WERI-Rb-1 (cell line): Measurements from ENCODE around the gene C16orf54.
A peak's percentile ranks its signal among the peaks of the same experiment; 100 is the strongest.
"Not testable (repeated sequence)": the region's sequence is repeated elsewhere in the genome, so short reads cannot be mapped to it uniquely, and the experiment has no call there.

Experiments
- DNase-seq: peaks from one replicate; pipeline ENCODE4 v3.0.0-alpha.2; 2020
- H3K27ac ChIP-seq: fragments of 250-450 bp; sonication (Bioruptor Pico); 2 replicates; pipeline ENCODE4 v1.5.1; 2020; ENCODE audit warnings: mild to moderate bottlenecking, moderate library complexity
- H3K27me3 ChIP-seq: fragments of 250-450 bp; sonication (Bioruptor Pico); 2 replicates; pipeline ENCODE4 v1.5.1; 2021; ENCODE audit warnings: mild to moderate bottlenecking, low read depth, moderate library complexity; ENCODE audit not compliant: insufficient read depth, severe bottlenecking
- H3K36me3 ChIP-seq: fragments of 250-450 bp; sonication (Bioruptor Pico); 2 replicates; pipeline ENCODE4 v1.5.1; 2020; ENCODE audit warnings: mild to moderate bottlenecking, moderate library complexity
- H3K4me3 ChIP-seq: 2 replicates; pipeline ENCODE4 v1.5.1; 2011; ENCODE audit warnings: low read depth, mild to moderate bottlenecking, control low read depth, low read length
- H3K9me3 ChIP-seq: fragments of 250-450 bp; sonication (Bioruptor Pico); 2 replicates; pipeline ENCODE4 v1.5.1; 2021; ENCODE audit warnings: mild to moderate bottlenecking, moderate library complexity; ENCODE audit not compliant: severe bottlenecking
- TF ChIP-seq, protein P1 (sequence below): IDR thresholded peaks from 2 replicates; pipeline ENCODE4 v1.5.1; 2011; ENCODE audit warnings: low read depth, mild to moderate bottlenecking, control low read depth, inconsistent platforms, low read length

Gene C16orf54

DNA sequence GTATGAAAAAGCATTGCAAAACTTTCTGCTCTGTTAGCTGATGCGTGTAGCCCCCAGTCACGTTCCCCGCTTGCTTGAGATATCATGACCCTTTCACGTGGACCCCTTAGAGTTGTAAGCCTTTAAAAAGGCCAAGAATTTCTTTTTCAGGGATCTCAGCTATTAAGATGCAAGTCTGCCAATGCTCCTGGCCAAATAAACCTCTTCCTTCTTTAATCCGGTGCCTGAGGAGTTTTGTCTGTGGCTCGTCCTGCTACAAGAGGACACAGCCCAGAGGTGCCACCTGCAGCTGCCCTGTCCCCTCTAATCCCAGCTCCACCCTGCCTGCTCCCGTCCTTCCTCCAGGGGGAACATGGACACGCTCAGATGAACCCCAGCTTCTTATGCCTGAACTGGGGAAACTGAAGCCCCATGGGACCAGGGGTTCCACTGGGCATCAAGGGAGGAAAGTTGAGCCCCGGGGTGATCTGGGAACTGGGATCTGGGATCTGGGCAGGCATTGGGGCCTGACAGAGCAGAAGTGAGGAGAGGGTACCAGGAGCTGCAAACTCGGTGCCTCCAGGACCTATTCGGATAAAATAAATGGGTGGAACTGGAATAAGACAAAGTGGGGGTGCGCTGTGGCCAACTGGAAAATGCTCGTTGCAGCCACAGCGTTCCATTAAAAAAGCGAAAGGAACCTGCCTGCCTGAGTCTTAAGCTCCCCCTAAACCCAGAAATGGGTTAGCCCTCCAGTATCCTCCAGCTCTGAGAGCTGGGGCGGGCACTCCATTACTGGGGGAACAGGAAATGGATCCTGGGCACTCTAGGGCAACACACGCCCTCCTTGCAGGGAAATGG lies 47.1 kb downstream of the C16orf54 start:
- peak; percentile 30 for DNase-seq

DNA sequence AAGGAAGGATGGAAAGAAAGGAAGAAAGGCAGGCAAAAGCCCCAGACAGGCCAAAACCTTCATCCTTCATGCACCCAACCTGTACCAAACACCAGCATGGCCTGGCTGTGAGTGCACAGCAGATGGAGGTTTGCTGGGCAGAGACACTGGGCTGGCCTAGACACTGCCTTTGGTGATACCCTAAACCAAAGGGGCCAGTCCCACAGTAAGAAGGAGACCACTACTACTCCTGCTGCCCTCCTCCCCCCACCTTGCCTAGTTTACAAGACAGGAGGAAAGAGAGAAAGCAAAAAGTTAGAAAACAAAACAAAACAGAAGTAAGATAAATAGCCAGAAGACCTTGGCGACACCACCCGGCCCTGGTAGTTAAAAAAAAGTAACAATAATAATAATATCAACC lies 47.7 kb downstream of the C16orf54 start:
- no peak for DNase-seq
- Histone ChIP-seq H3K9me3 (peaks cover 6% of the 10 kb centered on the region), H3K27ac (no peak overlapping the region), H3K36me3 (peaks cover 18% of the 10 kb centered on the region), H3K4me3 (no peak overlapping the region), H3K27me3 (no peaks in the 10 kb centered on the region)
- TF ChIP-seq, protein P1, sequence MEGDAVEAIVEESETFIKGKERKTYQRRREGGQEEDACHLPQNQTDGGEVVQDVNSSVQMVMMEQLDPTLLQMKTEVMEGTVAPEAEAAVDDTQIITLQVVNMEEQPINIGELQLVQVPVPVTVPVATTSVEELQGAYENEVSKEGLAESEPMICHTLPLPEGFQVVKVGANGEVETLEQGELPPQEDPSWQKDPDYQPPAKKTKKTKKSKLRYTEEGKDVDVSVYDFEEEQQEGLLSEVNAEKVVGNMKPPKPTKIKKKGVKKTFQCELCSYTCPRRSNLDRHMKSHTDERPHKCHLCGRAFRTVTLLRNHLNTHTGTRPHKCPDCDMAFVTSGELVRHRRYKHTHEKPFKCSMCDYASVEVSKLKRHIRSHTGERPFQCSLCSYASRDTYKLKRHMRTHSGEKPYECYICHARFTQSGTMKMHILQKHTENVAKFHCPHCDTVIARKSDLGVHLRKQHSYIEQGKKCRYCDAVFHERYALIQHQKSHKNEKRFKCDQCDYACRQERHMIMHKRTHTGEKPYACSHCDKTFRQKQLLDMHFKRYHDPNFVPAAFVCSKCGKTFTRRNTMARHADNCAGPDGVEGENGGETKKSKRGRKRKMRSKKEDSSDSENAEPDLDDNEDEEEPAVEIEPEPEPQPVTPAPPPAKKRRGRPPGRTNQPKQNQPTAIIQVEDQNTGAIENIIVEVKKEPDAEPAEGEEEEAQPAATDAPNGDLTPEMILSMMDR: no peak

More for the DNA sequence above, 47.1 kb downstream of the C16orf54 start:
- Histone ChIP-seq H3K36me3 (peaks cover 18% of the 10 kb centered on the region), H3K9me3 (peaks cover 6% of the 10 kb centered on the region), H3K27me3 (no peaks in the 10 kb centered on the region), H3K27ac (peak overlapping the region; percentile 57), H3K4me3 (no peak overlapping the region)
- TF ChIP-seq, protein P1: no peak

DNA sequence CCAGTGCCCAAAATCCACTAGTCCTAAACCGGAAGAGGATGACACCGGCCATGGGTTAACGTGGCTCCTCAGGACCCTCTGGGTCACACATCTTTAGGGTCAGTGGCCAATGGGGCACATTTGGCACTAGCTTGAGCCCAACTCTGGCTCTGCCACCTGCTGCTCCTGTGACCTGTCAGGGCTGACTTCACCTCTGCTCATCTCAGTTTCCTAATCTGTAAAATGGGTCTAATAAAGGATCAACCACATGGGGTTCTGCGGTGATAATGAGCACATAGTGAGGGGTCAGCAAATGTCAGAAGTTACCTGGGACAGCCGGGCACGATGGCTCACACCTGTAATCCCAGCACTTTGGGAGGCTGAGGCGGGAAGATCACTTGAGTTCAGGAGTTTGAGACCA lies 48.4 kb downstream of the C16orf54 start:
- Histone ChIP-seq H3K36me3 (peaks cover 18% of the 10 kb centered on the region), H3K9me3 (peaks cover 6% of the 10 kb centered on the region), H3K4me3 (no peak overlapping the region), H3K27ac (no peak overlapping the region), H3K27me3 (no peaks in the 10 kb centered on the region)
- TF ChIP-seq, protein P1: no peak
- no peak for DNase-seq

DNA sequence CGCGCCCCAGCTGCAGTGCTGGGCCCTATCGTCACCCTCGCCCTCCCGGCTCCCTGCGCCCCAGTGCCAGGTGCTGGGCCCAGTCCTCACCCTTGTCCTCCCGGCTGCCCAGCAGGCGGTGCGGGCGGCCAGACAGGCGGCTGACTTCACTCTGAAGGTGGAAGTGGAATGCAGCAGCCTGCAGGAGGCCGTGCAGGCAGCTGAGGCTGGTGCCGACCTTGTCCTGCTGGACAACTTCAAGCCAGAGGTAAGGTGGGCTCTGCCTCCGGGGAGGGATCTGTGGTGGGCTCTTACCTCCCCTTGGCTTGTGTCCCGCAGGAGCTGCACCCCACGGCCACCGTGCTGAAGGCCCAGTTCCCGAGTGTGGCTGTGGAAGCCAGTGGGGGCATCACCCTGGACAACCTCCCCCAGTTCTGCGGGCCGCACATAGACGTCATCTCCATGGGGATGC lies 48.9 kb downstream of the C16orf54 start:
- no peaks in the 10 kb centered on the region for H3K27me3 ChIP-seq
- H3K4me3 ChIP-seq: no peak overlapping the region
- H3K27ac ChIP-seq: no peak overlapping the region
- peaks cover 6% of the 10 kb centered on the region for H3K9me3 ChIP-seq
- peaks cover 18% of the 10 kb centered on the region for H3K36me3 ChIP-seq
- TF ChIP-seq, protein P1: no peak
- DNase-seq: no peak

DNA sequence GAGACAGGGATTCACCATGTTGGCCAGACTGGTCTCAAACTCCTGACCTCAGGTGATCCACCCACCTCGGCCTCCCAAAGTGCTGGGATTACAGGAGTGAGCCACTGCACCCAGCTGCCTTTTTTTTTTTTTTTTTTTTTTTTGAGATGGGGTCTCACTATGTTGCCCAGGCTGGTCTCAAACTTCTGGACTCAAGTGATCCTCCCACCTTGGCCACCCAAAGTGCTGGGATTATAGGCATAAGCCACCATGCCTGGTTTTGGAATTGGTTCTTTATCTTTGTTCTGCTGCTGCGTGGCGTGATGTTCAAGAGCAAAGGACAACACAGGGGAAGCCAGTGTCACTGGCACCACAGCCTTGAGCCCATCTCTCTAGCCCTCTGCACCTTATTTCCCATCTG lies 50.1 kb downstream of the C16orf54 start:
- not testable (repeated sequence) for H3K27me3 ChIP-seq, H3K27ac ChIP-seq, H3K4me3 ChIP-seq, H3K9me3 ChIP-seq, DNase-seq
- H3K36me3 ChIP-seq: peaks cover 25% of the 10 kb centered on the region

DNA sequence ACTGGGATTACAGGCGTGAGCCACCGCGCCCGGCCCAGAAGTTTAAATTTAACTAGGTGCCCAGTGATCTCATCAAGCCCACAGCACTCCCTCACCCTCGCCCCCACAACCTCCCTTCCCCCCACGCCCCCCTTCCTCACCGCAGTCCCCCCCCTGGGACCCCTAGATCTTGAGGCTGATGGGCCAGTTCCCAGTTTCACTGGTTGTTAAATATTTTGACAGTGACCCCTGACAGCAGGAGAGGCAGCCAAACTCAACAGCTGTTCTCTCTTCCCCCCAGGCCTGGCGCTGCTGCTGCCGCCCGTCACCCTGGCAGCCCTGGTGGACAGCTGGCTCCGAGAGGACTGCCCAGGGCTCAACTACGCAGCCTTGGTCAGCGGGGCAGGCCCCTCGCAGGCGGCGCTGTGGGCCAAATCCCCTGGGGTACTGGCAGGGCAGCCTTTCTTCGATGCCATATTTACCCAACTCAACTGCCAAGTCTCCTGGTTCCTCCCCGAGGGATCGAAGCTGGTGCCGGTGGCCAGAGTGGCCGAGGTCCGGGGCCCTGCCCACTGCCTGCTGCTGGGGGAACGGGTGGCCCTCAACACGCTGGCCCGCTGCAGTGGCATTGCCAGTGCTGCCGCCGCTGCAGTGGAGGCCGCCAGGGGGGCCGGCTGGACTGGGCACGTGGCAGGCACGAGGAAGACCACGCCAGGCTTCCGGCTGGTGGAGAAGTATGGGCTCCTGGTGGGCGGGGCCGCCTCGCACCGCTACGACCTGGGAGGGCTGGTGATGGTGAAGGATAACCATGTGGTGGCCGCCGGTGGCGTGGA lies 51.2 kb downstream of the C16orf54 start:
- no peak for DNase-seq
- Histone ChIP-seq H3K36me3 (peaks cover 32% of the 10 kb centered on the region), H3K4me3 (no peak overlapping the region), H3K27me3 (no peaks in the 10 kb centered on the region), H3K9me3 (peaks cover 6% of the 10 kb centered on the region), H3K27ac (no peak overlapping the region)
- TF ChIP-seq, protein P1: no peak

DNA sequence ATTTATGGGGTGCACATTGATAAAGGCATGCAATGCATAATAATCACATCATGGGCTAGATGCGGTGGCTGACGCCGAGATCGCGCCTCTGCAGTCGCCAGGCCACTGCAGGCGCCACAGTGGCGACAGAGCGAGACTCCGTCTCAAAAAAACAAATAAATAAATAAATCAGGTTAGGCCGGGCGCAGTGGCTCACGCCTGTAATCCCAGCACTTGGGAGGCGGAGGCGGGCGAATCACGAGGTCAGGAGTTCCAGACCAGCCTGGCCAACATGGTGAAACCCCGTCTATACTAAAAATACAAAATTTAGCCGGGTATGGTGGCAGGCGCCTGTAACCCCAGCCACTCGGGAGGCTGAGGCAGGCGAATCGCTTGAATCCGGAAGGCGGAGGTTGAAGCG lies 53.2 kb downstream of the C16orf54 start:
- H3K27ac ChIP-seq, H3K9me3 ChIP-seq, DNase-seq, H3K27me3 ChIP-seq, H3K4me3 ChIP-seq: not testable (repeated sequence)
- H3K36me3 ChIP-seq: peaks cover 40% of the 10 kb centered on the region
